H1 (cell line): ENCODE measurements around the gene PCDHAC1. TPM values are rescaled to one million over a fixed set of nuclear protein-coding genes. Genes with fewer than 3 reads are reported as not detected.
A peak's percentile ranks its signal among the peaks of the same experiment; 100 is the strongest.

Experiments used
- CTCF ChIA-PET: fragments of 300-600 bp; sonication (Branson Sonifier 250); formaldehyde crosslinking; loops from one replicate; lab custom pipeline; 2021; ENCODE audit not compliant: partially characterized antibody; lab: Charles Lee
- POLR2A ChIA-PET: fragments of 300-600 bp; sonication (Branson Sonifier 250); formaldehyde crosslinking; loops from one replicate; lab custom pipeline; 2021; ENCODE audit warnings: inconsistent platforms; ENCODE audit not compliant: partially characterized antibody; lab: Charles Lee
- DNase-seq, 2 experiments: peaks; one replicate each; pipeline versions ENCODE4 v3.0.0 to v3.0.0-alpha.2; 2010 to 2022; ENCODE audit warnings: low spot score in 2 of 2, low read depth in 1 of 2, mixed read lengths in 1 of 2
- FAIRE-seq: peaks from 2 replicates; lab custom pipeline; 2011; peaks lifted over from hg19 to GRCh38; lab: Jason Lieb, UNC
- H2AFZ ChIP-seq: 2 replicates; pipeline ENCODE4 v1.8.1; 2012; ENCODE audit warnings: low read length, inconsistent platforms
- H2AK5ac ChIP-seq: 2 replicates; pipeline ENCODE4 v1.6.1; 2013; ENCODE audit warnings: low read depth, low read length
- H2BK120ac ChIP-seq: replicated peaks from 2 replicates; pipeline ENCODE3; 2013; ENCODE audit warnings: low read depth, low read length, inconsistent platforms
- H2BK12ac ChIP-seq: 2 replicates; pipeline ENCODE4 v1.6.1; 2013; ENCODE audit warnings: low read depth, low read length
- H2BK15ac ChIP-seq: 2 replicates; pipeline ENCODE4 v1.6.1; 2013; ENCODE audit warnings: low read length
- H2BK20ac ChIP-seq: 2 replicates; pipeline ENCODE4 v1.6.1; 2013; ENCODE audit warnings: low read length
- H2BK5ac ChIP-seq: 2 replicates; pipeline ENCODE4 v1.6.1; 2013; ENCODE audit warnings: low read depth, low read length
- H3K14ac ChIP-seq: 2 replicates; pipeline ENCODE4 v1.6.1; 2013; ENCODE audit warnings: inconsistent platforms; ENCODE audit not compliant: insufficient read length
- H3K18ac ChIP-seq: 2 replicates; pipeline ENCODE4 v1.6.1; 2013; ENCODE audit warnings: low read length; ENCODE audit errors: extremely low read depth
- H3K23ac ChIP-seq: 2 replicates; pipeline ENCODE4 v1.6.1; 2013; ENCODE audit warnings: inconsistent platforms; ENCODE audit not compliant: insufficient read length
- H3K23me2 ChIP-seq: 2 replicates; pipeline ENCODE4 v1.6.1; 2013; ENCODE audit warnings: low read depth, low read length
- H3K27ac ChIP-seq: 2 replicates; pipeline ENCODE4 v1.6.1; 2011; ENCODE audit warnings: low read depth, low read length, inconsistent platforms
- H3K27me3 ChIP-seq, 4 experiments: replicated peaks in 1 of 4; 1 replicate in 1 of 4; 2 replicates in 3 of 4; pipeline versions ENCODE4 v1.6.1 to v1.8.1; 2011 to 2013; ENCODE audit warnings: low read length in 3 of 4, mild to moderate bottlenecking in 3 of 4, inconsistent platforms in 2 of 4, mixed read lengths in 2 of 4, moderate library complexity in 1 of 4; ENCODE audit not compliant: control insufficient read depth in 3 of 4, insufficient read depth in 3 of 4; ENCODE audit errors: extremely low read depth in 1 of 4
- H3K36me3 ChIP-seq, 4 experiments: 2 replicates each; pipeline versions ENCODE4 v1.6.1 to v1.8.1; 2011 to 2013; ENCODE audit warnings: mild to moderate bottlenecking in 4 of 4, low read length in 3 of 4, moderate library complexity in 2 of 4, control low read depth in 1 of 4, inconsistent platforms in 1 of 4; ENCODE audit not compliant: insufficient read depth in 4 of 4, control insufficient read depth in 2 of 4
- H3K4ac ChIP-seq: replicated peaks from 2 replicates; pipeline ENCODE3; 2013; ENCODE audit warnings: low read length, low read depth, mixed read lengths, inconsistent platforms; ENCODE audit not compliant: insufficient read length
- H3K4me1 ChIP-seq, 4 experiments: replicated peaks in 1 of 4; 1 replicate in 1 of 4; 2 replicates in 3 of 4; pipeline versions ENCODE4 v1.6.1 to v1.8.1; 2011 to 2013; ENCODE audit warnings: low read length in 3 of 4, inconsistent platforms in 2 of 4, mixed read lengths in 1 of 4; ENCODE audit not compliant: insufficient read depth in 4 of 4, control insufficient read depth in 3 of 4
- H3K4me2 ChIP-seq, 2 experiments: 2 replicates each; pipeline versions ENCODE4 v1.6.1 to v1.8.1; 2011 to 2013; ENCODE audit warnings: low read depth in 2 of 2, low read length in 2 of 2, control low read depth in 1 of 2, inconsistent platforms in 1 of 2, mild to moderate bottlenecking in 1 of 2; ENCODE audit not compliant: insufficient read depth in 1 of 2
- H3K4me3 ChIP-seq, 4 experiments: fragments of 200-600, 300-600 bp in 1 of 4; sonication (generic), shearing (Covaris generic), sonication (Bioruptor Twin) in 1 of 4; 2 replicates each; pipeline versions ENCODE4 v1.5.1 to v1.8.1; 2011 to 2016; ENCODE audit warnings: low read length in 4 of 4, low read depth in 3 of 4, control low read depth in 2 of 4, inconsistent platforms in 2 of 4, mild to moderate bottlenecking in 2 of 4, mixed read lengths in 1 of 4, moderate library complexity in 1 of 4; ENCODE audit not compliant: insufficient read depth in 2 of 4; ENCODE audit errors: extremely low read depth in 1 of 4
- H3K56ac ChIP-seq: replicated peaks from 2 replicates; pipeline ENCODE3; 2013; ENCODE audit warnings: low read depth, mild to moderate bottlenecking, mixed read lengths, low read length, inconsistent platforms; ENCODE audit not compliant: insufficient read length
- H3K79me1 ChIP-seq: 2 replicates; pipeline ENCODE4 v1.6.1; 2013; ENCODE audit warnings: low read depth, low read length, control low read depth
- H3K79me2 ChIP-seq, 2 experiments: 2 replicates each; pipeline versions ENCODE4 v1.6.1 to v1.8.1; 2012 to 2013; ENCODE audit warnings: low read length in 2 of 2, mild to moderate bottlenecking in 2 of 2, inconsistent platforms in 1 of 2; ENCODE audit not compliant: insufficient read depth in 2 of 2, control insufficient read depth in 1 of 2
- H3K9ac ChIP-seq, 4 experiments: replicated peaks in 1 of 4; 1 replicate in 1 of 4; 2 replicates in 3 of 4; pipeline versions ENCODE4 v1.6.1 to v1.8.1; 2011 to 2013; ENCODE audit warnings: low read depth in 3 of 4, low read length in 3 of 4, control low read depth in 2 of 4, mild to moderate bottlenecking in 2 of 4, moderate library complexity in 2 of 4, inconsistent platforms in 1 of 4; ENCODE audit errors: extremely low read depth in 1 of 4
- H3K9me3 ChIP-seq, 2 experiments: 2 replicates each; pipeline versions ENCODE4 v1.6.1 to v1.8.1; 2012 to 2013; ENCODE audit warnings: mild to moderate bottlenecking in 2 of 2, moderate library complexity in 2 of 2, control low read depth in 1 of 2, inconsistent platforms in 1 of 2, low read depth in 1 of 2, low read length in 1 of 2, mixed read lengths in 1 of 2; ENCODE audit not compliant: insufficient read depth in 2 of 2
- H4K20me1 ChIP-seq, 2 experiments: replicated peaks in 1 of 2; 2 replicates each; pipeline versions ENCODE3 to v1.8.1; 2011 to 2013; ENCODE audit warnings: inconsistent platforms in 2 of 2, low read length in 2 of 2, mild to moderate bottlenecking in 1 of 2; ENCODE audit not compliant: insufficient read depth in 2 of 2, control insufficient read depth in 1 of 2
- H4K5ac ChIP-seq: 2 replicates; pipeline ENCODE4 v1.6.1; 2013; ENCODE audit warnings: low read length, low read depth, mixed read lengths, inconsistent platforms; ENCODE audit not compliant: insufficient read length
- H4K8ac ChIP-seq: 2 replicates; pipeline ENCODE4 v1.8.0; 2013; ENCODE audit warnings: mild to moderate bottlenecking, moderate library complexity, low read length, inconsistent platforms; ENCODE audit not compliant: insufficient read depth; ENCODE audit errors: extremely low read depth
- H4K91ac ChIP-seq: replicated peaks from 2 replicates; pipeline ENCODE3; 2013; ENCODE audit warnings: low read length, mixed read lengths, inconsistent platforms; ENCODE audit not compliant: insufficient read length
- KDM4A ChIP-seq: IDR thresholded peaks from one replicate; pipeline ENCODE4 v1.7.1; 2012; ENCODE audit warnings: low read depth, mild to moderate bottlenecking, moderate library complexity, low read length, inconsistent platforms; ENCODE audit not compliant: severe bottlenecking
- WGBS, 2 experiments: shearing (Covaris generic) in 1 of 2; methylation state at CpG; one replicate each; pipeline versions ENCODE4 v1.1.6 to v1.1.7; 2013 to 2015; ENCODE audit warnings: low lambda C conversion rate in 2 of 2, mixed read lengths in 2 of 2, inconsistent platforms in 1 of 2, low coverage in 1 of 2, missing lambda C conversion rate in 1 of 2; ENCODE audit not compliant: insufficient replicate concordance in 2 of 2, insufficient coverage in 1 of 2, insufficient read length in 1 of 2; ENCODE audit errors: extremely low coverage in 1 of 2, missing lambda C conversion rate in 1 of 2; 5-methylcytosine and 5-hydroxymethylcytosine counted together
- polyA plus RNA-seq, 7 experiments: library from polyadenylated mRNA; depleted of rRNA in 3 of 7; stranded (reverse) in 5 of 7; unstranded in 2 of 7; fragments of >200 nt in 5 of 7; fragments of 200-250 nt in 2 of 7; gene quantifications; 1 replicate in 5 of 7; 2 replicates in 1 of 7; 4 replicates in 1 of 7; pipeline versions ENCODE4 v1.2.1 to v1.2.3, GENCODE V29; 2011 to 2013; ENCODE audit warnings: missing spikeins in 2 of 7, mixed read lengths in 2 of 7
- total RNA-seq: library from RNA; stranded (reverse); fragmentation: NEBNext Ultra II Directional; extraction: Animal tissue kit (Norgen Biotek cat#: 25700); gene quantifications from 2 replicates; pipeline ENCODE4 v1.2.1, GENCODE V29; 2021

The PCDHAC1 gene
- total and polyA plus RNA-seq, 2 of the 8 experiments (the other 6 are each of a cell fraction or from before 2014, with no cell fraction given), result 2.2 to 4.5 TPM

DNA sequence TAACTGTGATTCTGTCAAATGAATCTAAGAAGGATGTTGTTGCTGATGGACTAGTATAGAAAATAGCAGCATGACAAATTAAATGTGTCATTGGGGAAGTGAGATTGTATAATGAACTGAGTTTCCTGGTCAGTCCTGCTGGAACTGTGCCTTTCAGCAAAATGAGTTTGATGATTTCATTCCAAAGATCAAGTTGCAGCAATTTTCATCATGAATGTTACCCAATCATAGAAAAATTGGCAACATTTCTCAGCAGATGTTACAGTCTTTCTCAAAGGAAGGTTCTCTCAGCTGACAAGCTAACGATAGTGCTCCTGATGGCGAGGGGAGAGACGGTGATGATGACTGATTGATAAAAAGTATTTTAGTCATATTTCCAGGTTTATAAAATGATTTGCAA is 50.9 kb downstream of the PCDHAC1 start:
- Histone ChIP-seq H3K23me2 (no peaks in the 10 kb centered on the region), H3K56ac (no peak overlapping the region), H3K4ac (no peak overlapping the region), H3K23ac (no peak overlapping the region), H3K36me3 (no peaks in the 10 kb centered on the region), H3K27me3 (no peaks in the 10 kb centered on the region), H2AFZ (no peak overlapping the region), H4K8ac (no peak overlapping the region), H2BK5ac (no peak overlapping the region), H3K4me3 (no peak overlapping the region), H3K14ac (no peak overlapping the region), H2AK5ac (no peak overlapping the region), H3K4me2 (no peak overlapping the region), H3K9ac (peak overlapping the region in 1 of 4 experiments; percentile 8; a peak in 1 of 7 replicates), H3K18ac (no peak overlapping the region), H3K9me3 (no peaks in the 10 kb centered on the region), H3K27ac (no peak overlapping the region), H4K5ac (no peak overlapping the region), H3K4me1 (peaks cover 0 to 8% (median 2%) of the 10 kb centered on the region in 4 experiments; a peak in 6 of 7 replicates), H4K20me1 (peaks cover 0 to 2% of the 10 kb centered on the region in 2 experiments), H2BK15ac (no peak overlapping the region), H2BK120ac (no peak overlapping the region), H2BK12ac (no peak overlapping the region), H4K91ac (no peak overlapping the region), H2BK20ac (no peak overlapping the region), H3K79me1 (no peaks in the 10 kb centered on the region), H3K79me2 (no peaks in the 10 kb centered on the region; a peak in 1 of 4 replicates)
- CTCF ChIA-PET, result interaction anchor here (0.6 to 4.2 kb wide), 7 partner anchors 9 to 692 kb away, joined by 3 to 18 read pairs (median 5); partner anchors contain the start of gene PCDHAC2
- TF ChIP-seq KDM4A, result no peak
- FAIRE-seq, result no peak
- WGBS, 2 experiments, result 87% methylated on average over 3 of the region's 3 CpGs; no CpG with 5 or more reads in 1 of the 2 experiments
- POLR2A ChIA-PET, result interaction anchor here (0.5 to 4.3 kb wide), 4 partner anchors 11 to 63 kb away, joined by 3 to 22 read pairs (median 7); partner anchors contain the start of gene PCDHAC2
- DNase-seq, result no peak
